Skeletal muscle cell (primary cell): ENCODE measurements around the gene GOLGA8T.
"Not testable (repeated sequence)": the region's sequence is repeated elsewhere in the genome, so short reads cannot be mapped to it uniquely, and the experiment has no call there.

ENCODE experiments used
- DNase-seq: peaks from one replicate; pipeline ENCODE4 v3.0.0-alpha.2; 2010; ENCODE audit warnings: low read depth
- H3K4me3 ChIP-seq: 2 replicates; pipeline ENCODE4 v1.5.1; 2011; ENCODE audit warnings: low read depth, mild to moderate bottlenecking, control low read depth, low read length, moderate library complexity

GOLGA8T gene

GRCh38 chr15:30134751-30135150 is at the start of gene GOLGA8T:
GOLGA8T (plus strand) TSS chr15:30135051; CDS start chr15:30135149, 98 bp downstream.
- not testable (repeated sequence) for DNase-seq, H3K4me3 ChIP-seq

- not testable (repeated sequence) for DNase-seq, H3K4me3 ChIP-seq
Measured at GRCh38 chr15:30097827-30098226, 37.0 kb upstream of the GOLGA8T start.

- not testable (repeated sequence) for DNase-seq, H3K4me3 ChIP-seq
Measured at GRCh38 chr15:30102890-30103289, 32.0 kb upstream of the GOLGA8T start.

GRCh38 chr15:30103941-30104507 is 30.8 kb upstream of the GOLGA8T start:
- not testable (repeated sequence) for H3K4me3 ChIP-seq, DNase-seq

GRCh38 chr15:30110591-30110990 is 24.3 kb upstream of the GOLGA8T start:
- not testable (repeated sequence) for DNase-seq, H3K4me3 ChIP-seq

GRCh38 chr15:30130066-30130465 is 4.8 kb upstream of the GOLGA8T start:
- DNase-seq, H3K4me3 ChIP-seq: not testable (repeated sequence)

- not testable (repeated sequence) for DNase-seq, H3K4me3 ChIP-seq
Measured at GRCh38 chr15:30143246-30143645, 8.4 kb downstream of the GOLGA8T start.

GRCh38 chr15:30149891-30150290 is 15.0 kb downstream of the GOLGA8T start:
- not testable (repeated sequence) for H3K4me3 ChIP-seq, DNase-seq

GRCh38 chr15:30162479-30163357 is 27.9 kb downstream of the GOLGA8T start:
- DNase-seq, H3K4me3 ChIP-seq: not testable (repeated sequence)

- not testable (repeated sequence) for DNase-seq, H3K4me3 ChIP-seq
Measured at GRCh38 chr15:30163759-30164158, 28.9 kb downstream of the GOLGA8T start.

- not testable (repeated sequence) for H3K4me3 ChIP-seq, DNase-seq
Measured at GRCh38 chr15:30164257-30164656, 29.4 kb downstream of the GOLGA8T start.

GRCh38 chr15:30167403-30167802 is 32.6 kb downstream of the GOLGA8T start:
- H3K4me3 ChIP-seq, DNase-seq: not testable (repeated sequence)

GRCh38 chr15:30167886-30168285 is 33.0 kb downstream of the GOLGA8T start:
- DNase-seq, H3K4me3 ChIP-seq: not testable (repeated sequence)

GRCh38 chr15:30171452-30171851 is 36.6 kb downstream of the GOLGA8T start:
- not testable (repeated sequence) for DNase-seq, H3K4me3 ChIP-seq

GRCh38 chr15:30173041-30173608 is 38.3 kb downstream of the GOLGA8T start:
- H3K4me3 ChIP-seq, DNase-seq: not testable (repeated sequence)

GRCh38 chr15:30175291-30175690 is 40.4 kb downstream of the GOLGA8T start:
- not testable (repeated sequence) for DNase-seq, H3K4me3 ChIP-seq

GRCh38 chr15:30176613-30177012 is 41.8 kb downstream of the GOLGA8T start:
- DNase-seq = not testable (repeated sequence)

GRCh38 chr15:30179814-30180213 is 45.0 kb downstream of the GOLGA8T start:
- DNase-seq, H3K4me3 ChIP-seq: not testable (repeated sequence)

More at GRCh38 chr15:30176613-30177012, 41.8 kb downstream of the GOLGA8T start:
- not testable (repeated sequence) for H3K4me3 ChIP-seq

GRCh38 chr15:30185495-30185894 is 50.6 kb downstream of the GOLGA8T start:
- DNase-seq, H3K4me3 ChIP-seq: not testable (repeated sequence)

- not testable (repeated sequence) for DNase-seq, H3K4me3 ChIP-seq
Measured at GRCh38 chr15:30187429-30187828, 52.6 kb downstream of the GOLGA8T start.
